Spleen (tissue), 7 donors: ENCODE measurements around the gene ANKRD28.

Experiments
- CTCF ChIP-seq, 11 experiments: fragments of 200-600 bp in 7 of 11; fragments of 450-650 bp in 4 of 11; sonication (generic) in 4 of 11; IDR thresholded peaks in 8 of 11; conservative IDR thresholded peaks in 3 of 11; 1 replicate in 7 of 11; 2 replicates in 4 of 11; pipeline versions ENCODE4 v1.4.0 to v1.8.0; 2016 to 2021; ENCODE audit warnings: antibody characterized with exemption in 11 of 11, inconsistent platforms in 4 of 11, mild to moderate bottlenecking in 1 of 11
- POLR2AphosphoS5 ChIP-seq, 3 donors: sonication (generic); formaldehyde crosslinking; IDR thresholded peaks; one replicate each; pipeline ENCODE4 v1.5.1; 2017; ENCODE audit warnings: antibody characterized with exemption in 3 of 3
- donor health status: DM: no; HTN: no; CAD: no; lungs with moderate emphysema.
- donor health status: DM: no; HTN: no; CAD: no.
- donor health status: DM: no; HTN: no; CAD: no.

- no peak for TF ChIP-seq POLR2AphosphoS5 (IDR thresholded peaks at IDR 0.05)
- no peak for TF ChIP-seq CTCF (IDR thresholded peaks at IDR 0.05 in 8 of 11, conservative IDR thresholded peaks at IDR 0.05 in 3 of 11)
These were observed 118.5 kb downstream of the ANKRD28 start for GRCh38 chr3:15679306-15679705.
